SK-N-MC (cell line): Measurements from ENCODE around the gene UTP3.
"Not testable (repeated sequence)": the region's sequence is repeated elsewhere in the genome, so short reads cannot be mapped to it uniquely, and the experiment has no call there.

Source experiments
- EZH2 ChIP-seq: fragments of 200-600 bp; sonication (generic); IDR thresholded peaks from one replicate; pipeline ENCODE4 v1.6.1; 2017; ENCODE audit warnings: antibody characterized with exemption
- POLR2AphosphoS5 ChIP-seq: IDR thresholded peaks from 2 replicates; pipeline ENCODE4 v1.6.1; 2012; ENCODE audit warnings: mild to moderate bottlenecking, low read depth, low read length, borderline replicate concordance

DNA sequence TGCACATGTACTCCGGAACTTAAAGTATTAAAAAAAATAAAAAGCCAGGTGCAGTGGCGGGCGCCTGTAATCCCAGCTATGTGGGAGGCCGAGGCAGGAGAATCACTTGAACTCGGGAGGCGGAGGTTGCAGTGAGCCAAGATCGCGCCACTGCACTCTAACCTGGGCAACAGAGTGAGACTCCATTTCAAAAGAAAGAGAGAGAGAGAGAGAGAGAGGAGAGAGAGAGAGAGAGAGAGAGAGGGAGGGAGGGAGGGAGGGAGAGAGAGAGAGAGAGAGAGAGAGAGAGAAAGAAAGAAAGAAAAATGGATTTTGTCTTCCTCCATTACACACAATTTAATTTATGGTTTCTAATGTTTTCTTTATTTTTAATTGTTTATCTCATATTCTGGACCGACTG, 44.5 kb downstream of the UTP3 start:
- TF ChIP-seq EZH2, POLR2AphosphoS5: not testable (repeated sequence)
